GM12873 (cell line): ENCODE results near the gene UBE2H.

Experiments
- CTCF ChIP-seq: IDR thresholded peaks from 2 replicates; pipeline ENCODE4 v1.5.1; 2012; ENCODE audit warnings: low read depth, mild to moderate bottlenecking, moderate library complexity, low read length, control low read depth; ENCODE audit not compliant: insufficient read depth; ENCODE audit errors: missing control alignments

UBE2H gene

GRCh38 chr7:129845972-129846327 lies 106.8 kb downstream of the UBE2H start:
- TF ChIP-seq CTCF = no peak

- TF ChIP-seq CTCF = no peak
Observed at GRCh38 chr7:129845178-129845971, 107.4 kb downstream of the UBE2H start.

- TF ChIP-seq CTCF = no peak
Observed at GRCh38 chr7:129843978-129844840, 108.6 kb downstream of the UBE2H start.

- TF ChIP-seq CTCF = no peak
Observed at GRCh38 chr7:129843365-129843898, 109.3 kb downstream of the UBE2H start.

- no peak for TF ChIP-seq CTCF
Observed at GRCh38 chr7:129841465-129841864, 111.3 kb downstream of the UBE2H start.

- TF ChIP-seq CTCF = no peak
Observed at GRCh38 chr7:129840757-129841156, 112.0 kb downstream of the UBE2H start.

- TF ChIP-seq CTCF = no peak
Observed at GRCh38 chr7:129836983-129837382, 115.8 kb downstream of the UBE2H start.
